Stimulated activated CD4-positive, alpha-beta T cell treated with anti-CD3 and anti-CD28 coated beads, Interleukin-2, amount 100 ng/mL, for 48 hours (primary cell): Measurements from ENCODE around the gene GNAI3.

Experiments used
- DNase-seq, 2 donors: peaks; one replicate each; pipeline ENCODE4 v3.0.0-alpha.2; 2020

GNAI3 gene

GRCh38 chr1:109603229-109603628, 54.8 kb downstream of the GNAI3 start:
- DNase-seq = no peak

DNA sequence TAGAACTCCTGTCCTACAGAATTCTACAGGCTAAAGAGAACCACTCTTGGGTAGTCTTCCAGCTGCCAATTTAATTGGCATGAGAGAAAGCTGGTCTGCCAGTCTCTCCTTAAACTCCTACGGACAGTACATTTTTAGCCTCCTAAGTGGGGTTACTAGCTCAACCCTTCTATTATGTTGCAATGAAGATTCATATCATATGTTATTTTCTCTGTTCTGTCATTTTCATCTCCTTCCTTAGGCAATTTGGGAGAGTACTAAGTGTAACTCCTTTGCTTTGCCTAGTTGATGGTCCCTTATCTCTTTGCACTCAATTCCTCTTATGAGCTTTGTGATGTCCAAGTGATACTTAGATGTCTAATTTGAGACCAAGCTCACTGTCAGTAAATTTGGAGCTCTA, 57.0 kb downstream of the GNAI3 start:
- DNase-seq = no peak

- DNase-seq = no peak
Measured at GRCh38 chr1:109609881-109610280, 61.5 kb downstream of the GNAI3 start.

- DNase-seq = no peak
Measured at GRCh38 chr1:109610609-109611307, 62.3 kb downstream of the GNAI3 start.

DNA sequence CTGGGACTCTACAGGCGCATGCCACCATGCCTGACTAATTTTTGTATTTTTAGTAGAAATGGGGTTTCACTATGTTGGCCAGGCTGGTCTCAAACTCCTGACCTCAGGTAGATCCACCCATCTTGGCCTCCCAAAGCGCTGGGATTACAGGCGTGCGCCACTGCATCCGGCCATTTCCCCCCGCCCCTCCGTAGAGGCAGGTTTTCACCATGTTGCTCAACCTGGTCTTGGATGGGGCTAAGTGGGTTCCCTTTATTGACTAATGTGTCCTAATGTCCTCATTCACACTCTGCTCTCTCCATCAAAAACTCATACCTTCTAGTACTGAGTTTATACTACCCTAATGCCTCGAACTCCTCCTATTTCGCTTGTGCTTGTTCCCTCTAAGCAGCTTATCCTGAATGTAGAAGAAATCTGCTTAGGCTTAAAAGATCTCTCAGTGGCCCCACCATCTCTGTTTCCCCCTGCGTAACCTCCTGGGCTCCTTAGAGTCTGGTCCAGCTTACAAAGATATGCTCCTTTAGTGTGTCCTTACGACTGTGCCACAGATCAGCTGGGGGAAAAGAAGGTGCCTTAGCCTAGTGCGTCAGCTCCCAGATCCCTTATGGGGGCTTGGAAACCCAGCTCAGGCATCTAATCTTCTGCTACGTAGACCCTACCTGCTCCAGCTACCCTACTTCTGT, 63.0 kb downstream of the GNAI3 start:
- no peak for DNase-seq

DNA sequence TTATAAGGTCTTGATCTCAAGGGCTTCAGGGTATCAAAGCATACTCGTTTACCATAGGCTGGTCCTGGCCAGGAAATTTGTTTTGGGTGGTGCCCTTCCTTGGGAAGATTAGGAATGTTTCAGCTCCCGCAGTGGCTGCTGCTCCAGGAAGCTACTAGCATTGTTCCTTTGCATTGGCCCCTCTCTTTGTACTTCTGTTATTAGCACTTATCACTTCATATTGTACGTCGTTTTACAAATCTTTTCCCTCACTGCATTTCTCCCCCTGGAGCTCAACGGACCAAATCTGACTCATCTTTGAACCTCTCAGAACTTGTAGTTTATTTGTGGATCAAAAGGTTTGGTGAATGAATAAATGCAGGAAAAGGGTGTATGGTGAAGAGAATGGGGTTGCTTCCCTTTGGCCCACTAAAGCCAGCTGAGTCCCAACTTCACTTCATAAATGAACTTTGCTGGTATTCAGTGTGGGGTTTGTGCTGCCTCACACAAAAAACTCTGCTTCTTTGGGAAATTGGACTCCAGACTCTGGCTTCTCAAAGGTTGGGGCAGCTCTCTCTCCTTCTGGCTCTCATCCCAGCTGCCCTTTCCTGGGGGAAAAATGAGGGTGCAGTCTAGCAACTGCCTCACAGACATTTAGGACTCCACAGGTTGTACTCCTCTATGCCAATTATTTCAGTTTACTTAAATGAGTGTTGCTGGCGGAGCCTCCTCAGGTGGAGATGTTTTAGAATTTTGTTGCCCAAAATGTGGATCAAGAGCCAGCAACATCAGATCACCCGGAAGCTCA, 65.1 kb downstream of the GNAI3 start:
- DNase-seq = no peak

DNA sequence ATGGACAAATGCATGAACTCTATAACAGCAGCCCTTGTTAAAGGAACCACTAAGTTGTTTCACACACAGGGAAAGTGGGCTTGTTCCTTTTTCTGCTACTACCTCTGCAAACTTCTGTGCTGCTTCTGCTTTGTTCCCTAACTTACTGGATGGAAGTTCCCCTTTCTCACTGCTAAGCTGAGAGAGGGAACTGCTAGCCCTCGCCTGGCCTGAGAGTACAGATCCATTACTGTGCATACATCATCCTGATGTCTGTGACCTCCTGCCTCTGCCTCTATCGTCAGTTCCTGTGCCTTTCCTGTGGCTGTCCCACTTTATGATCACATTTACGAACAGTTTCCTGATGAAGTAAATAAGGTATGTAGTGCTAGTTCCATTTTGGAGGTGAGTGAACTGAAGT, 67.5 kb downstream of the GNAI3 start:
- no peak for DNase-seq

DNA sequence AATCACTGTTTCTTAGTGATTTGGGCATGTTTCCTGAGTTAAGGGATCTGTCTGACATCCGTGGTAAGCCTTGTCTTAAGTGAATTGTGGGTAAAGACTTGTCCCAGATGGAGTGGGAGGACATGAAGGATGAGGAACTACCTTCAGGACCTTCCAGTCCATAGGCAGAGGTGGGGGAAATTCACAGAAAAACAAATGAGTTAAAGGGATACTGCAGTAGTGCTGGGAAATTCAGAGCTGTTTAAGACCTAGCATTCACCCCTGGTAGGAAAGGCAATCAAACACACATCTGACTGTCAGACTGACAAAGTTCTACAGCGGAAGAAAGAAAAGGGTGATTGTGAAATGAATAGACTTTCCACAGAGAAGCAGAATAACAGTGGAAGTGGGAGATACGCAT, 68.0 kb downstream of the GNAI3 start:
- DNase-seq = no peak

GRCh38 chr1:109617291-109617801, 68.9 kb downstream of the GNAI3 start:
- no peak for DNase-seq

DNA sequence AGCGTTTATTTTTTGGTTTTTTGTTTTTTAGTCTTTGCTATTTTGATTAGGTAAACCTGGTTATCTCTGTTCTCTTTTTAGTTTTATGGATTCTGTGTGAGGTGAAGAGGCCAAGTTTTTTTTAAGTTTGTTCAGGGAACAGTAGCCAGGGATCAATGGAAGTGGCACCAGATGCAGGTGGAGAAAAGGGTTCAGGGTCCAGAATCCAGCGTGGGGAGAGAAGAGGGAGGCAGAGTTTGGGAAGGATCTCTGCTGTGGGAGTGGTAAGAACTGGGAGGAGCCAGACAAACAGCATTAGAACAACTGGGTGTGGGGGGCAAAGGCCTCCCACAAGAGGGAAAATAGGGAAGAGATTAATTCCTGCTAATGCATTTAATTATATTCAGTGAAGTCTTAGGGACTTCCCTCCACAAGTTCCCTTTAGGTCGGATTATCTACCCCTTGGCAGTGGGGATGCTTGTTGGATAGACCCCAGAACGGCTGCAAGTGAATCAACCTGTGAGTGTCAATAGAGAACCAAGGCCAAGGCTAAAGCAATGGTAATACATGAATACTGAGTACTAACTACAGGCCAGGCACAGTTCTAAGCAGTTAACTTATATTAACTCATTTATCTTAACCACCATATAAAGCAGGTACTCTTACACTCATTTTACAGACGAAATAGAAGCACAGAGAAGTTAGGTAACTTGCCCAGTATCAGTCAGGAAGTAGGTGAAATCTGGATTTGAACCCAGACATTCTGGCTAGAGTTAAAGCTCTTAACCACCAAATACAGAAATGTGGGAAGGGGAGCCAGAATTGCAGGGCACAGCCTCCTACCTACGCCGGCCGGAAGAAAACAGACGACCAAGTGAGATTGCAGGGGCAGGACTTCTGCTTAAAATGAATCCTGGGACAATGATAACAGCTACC, 70.5 kb downstream of the GNAI3 start:
- no peak for DNase-seq

DNA sequence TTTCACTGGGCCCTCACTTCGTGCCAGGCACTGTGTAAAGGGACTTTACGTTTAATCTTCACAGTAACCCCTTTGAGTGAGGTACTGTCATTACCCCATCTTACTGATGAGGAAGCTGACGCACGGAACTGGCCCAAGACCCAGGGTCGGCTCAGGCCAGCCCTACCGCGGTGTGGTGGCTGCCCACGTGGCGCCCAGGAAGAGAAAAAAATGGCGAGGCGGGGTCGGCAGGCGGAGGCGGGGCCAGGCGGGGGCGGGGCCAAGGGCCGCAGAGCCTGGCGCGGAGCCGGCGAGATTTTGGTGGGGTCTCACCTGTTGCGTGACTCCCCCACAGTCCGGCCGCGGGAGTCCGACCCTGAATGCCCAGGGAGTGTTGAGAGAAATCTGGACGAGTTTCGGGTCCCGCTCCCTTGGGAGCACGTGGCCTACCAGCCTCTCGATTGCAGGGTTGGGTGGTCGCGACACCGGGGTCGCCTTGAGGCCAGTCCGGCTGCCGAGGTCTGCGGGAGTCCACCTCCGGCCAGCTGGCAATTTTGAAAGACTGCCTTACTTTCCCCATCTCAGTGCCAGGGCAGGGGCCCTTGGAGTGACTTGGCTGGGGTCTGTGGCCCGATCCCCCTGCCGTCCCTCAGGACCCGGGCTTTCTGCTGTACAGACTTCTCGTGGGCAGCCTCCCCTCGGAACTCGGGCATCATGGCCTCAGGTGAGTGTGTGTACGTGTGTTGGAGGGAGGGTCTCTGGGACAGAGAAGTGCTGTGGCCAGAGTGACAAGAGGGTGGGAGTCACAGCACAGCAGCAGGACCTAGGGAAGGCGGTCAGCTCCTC, 71.4 kb downstream of the GNAI3 start, which contains the start of the genes AMPD2 and GNAT2:
AMPD2 (plus strand) TSS at position 262 of the 825 bp plus-strand sequence. CDS start 1,339 bp downstream, outside the sequence.
GNAT2 (minus strand) TSS at position 41 of the 825 bp plus-strand sequence. CDS start 6,746 bp downstream, outside the sequence.
- peak; percentile 68 to 76 for DNase-seq

GRCh38 chr1:109620401-109620791, 72.0 kb downstream of the GNAI3 start:
- DNase-seq = no peak

DNA sequence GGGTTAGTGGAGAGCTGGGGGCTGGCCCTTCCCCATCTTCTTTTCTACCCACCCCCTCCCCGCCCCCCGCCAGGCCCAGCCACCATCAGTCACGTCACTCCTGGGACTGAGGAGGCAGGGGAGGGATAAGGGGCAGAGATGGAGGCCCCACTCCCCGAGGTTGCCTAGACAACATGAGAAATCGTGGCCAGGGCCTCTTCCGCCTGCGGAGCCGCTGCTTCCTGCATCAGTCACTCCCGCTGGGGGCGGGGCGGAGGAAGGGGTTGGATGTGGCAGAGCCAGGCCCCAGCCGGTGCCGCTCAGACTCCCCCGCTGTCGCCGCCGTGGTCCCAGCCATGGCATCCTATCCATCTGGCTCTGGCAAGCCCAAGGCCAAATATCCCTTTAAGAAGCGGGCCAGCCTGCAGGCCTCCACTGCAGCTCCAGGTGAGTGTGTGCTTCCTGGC, 72.4 kb downstream of the GNAI3 start:
- peak; percentile 94 to 97 for DNase-seq

- no peak for DNase-seq
Measured at GRCh38 chr1:109621379-109622136, 73.1 kb downstream of the GNAI3 start.

GRCh38 chr1:109622137-109622892, 73.9 kb downstream of the GNAI3 start:
- no peak for DNase-seq

DNA sequence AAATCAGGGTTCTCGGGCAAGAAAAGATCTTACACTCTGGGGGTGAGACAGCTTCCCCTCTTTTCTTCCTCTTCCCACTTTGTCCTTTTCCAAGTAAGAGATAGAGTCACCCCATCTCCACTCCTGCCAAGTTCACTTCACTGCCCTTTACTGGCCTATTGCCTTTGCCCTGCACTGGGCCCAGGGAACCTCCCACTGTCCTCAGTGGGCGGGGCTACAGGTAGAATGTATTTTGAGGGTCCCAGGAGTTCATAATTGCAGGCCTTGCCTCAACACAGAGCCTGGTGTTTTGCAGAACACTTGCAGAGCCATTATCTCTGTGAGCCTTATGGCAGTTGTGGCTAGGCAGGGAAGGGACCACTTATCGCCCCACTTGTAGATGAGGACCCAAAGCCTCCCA, 74.5 kb downstream of the GNAI3 start:
- DNase-seq = no peak

DNA sequence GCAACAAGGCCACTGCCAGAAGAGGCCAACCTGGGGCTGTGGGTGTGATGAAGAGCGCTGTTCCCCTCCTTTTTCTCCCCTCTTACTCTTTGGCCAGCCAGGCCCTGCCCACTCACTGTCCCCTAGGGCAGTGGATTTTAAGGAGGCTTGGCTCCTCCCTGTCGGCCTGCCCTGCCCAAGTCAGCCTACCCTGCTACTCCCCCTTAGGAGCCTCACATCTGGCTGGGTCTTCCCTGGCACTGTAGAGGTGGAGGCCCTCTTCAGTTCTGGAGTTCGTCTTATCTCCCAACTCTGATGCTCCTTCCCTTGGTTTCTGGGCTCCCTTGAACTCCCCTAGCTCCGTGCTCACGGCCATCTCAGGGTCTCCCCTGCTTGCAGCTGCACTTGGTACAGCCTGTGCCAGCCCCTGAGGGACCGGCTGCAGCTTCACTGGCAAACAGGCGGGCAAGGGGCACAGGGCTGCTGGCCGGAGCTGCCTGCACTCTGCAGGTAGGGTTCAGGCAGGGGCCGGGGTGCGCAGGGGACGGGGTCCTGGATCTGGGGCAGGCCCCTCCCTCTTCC, 75.3 kb downstream of the GNAI3 start:
- no peak for DNase-seq

DNA sequence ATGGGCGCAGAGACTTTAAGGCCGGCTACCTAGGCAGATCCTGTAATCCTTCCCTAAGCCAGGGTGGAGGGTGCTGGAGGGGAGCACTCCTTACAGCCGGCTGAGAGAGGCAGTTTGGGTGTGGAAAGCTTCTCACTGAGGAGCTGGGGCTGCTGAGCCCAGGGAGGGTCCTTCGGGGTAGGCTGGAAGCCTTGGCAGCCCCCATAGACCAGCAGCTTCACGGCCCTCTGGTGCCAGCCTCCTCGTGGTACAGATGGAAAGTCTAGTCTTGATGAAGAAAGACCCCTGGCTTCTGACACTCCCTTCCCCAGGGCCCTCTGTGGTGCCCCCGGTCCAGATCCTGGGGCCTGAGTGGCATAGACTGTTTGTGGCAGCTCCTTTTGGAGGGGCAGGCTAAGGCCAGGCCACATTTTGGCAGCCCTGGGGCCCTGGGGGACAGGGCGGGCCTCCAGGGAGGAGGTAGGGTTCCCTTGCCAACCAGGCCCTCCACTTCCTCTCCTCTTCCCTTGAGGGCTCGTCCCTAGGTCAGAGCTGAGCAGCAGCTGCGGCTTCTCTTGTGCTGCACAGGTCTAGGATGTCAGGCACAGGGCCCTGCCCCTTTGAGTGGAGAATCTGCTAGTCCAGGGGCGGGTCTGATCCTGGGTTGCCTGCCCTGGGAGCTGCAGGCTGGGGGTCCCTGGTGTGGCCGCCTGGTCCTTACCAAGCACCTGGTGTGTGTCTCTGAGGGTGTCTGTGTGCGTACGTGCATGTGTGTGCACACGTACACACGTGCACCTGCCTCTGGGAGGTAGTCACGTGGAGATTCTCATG, 76.0 kb downstream of the GNAI3 start:
- no peak for DNase-seq
